ENCODE data around the gene NPR2. TPM values are rescaled to one million over a fixed set of nuclear protein-coding genes. Genes with fewer than 3 reads are reported as not detected.

Gene NPR2
- total and polyA plus RNA-seq, 2 of the 13 experiments (the other 11 are each of a cell fraction or from before 2014, with no cell fraction given): 7.4 to 9.4 TPM

DNA sequence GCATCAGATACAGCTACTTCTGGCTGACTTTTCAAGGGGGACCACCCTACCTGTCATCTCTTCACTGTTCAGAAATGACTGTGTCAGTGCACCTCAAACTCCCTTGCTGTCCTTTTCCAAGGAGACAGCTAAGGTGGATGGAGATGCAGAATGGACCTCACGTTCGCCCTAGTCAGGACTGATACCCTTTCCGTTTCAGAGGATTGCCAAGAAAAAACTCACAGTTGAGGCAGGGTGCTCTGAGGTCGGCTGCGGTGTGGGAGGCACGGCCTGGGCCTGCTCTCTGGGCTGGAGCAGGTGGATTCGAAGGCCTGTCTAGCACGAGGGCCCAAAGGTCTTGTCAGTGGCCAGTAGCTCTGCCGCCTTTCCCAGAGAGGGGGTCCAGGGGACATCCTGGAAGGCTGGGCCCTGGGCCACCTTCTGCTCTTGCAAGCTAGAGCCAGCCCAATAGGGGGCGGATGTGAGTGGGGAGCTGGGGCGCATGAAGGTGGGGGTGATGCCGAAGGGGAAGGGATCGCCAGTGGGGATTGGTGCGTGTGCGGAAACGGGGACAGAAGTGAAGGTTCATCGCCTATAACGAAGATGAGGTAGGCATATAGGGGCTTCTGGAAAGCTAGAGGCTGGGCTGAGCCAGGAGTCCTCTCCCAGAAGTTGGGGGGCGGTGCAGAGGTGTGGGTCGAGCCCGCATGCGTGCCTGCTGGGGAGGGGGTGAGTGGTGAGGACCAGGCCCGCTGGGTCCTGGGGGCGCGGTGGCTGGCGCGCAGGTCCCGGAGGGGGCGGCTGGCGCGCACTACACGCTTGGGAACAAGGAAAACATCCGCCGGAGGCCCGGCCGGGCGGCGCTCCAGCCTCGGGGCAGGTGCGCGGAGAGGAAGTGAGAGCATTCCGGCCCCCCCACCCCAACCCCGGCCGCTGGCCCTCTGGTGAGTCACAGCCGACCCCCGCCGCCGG lies 34.8 kb upstream of the NPR2 start (continued):
- TF ChIP-seq HINFP (CRISPR knock-in tag; IDR thresholded peaks at IDR 0.05; ENCODE audit: low read depth): peak; percentile 85; the same call in 1 of the 2 replicates
- TF ChIP-seq, protein P1, sequence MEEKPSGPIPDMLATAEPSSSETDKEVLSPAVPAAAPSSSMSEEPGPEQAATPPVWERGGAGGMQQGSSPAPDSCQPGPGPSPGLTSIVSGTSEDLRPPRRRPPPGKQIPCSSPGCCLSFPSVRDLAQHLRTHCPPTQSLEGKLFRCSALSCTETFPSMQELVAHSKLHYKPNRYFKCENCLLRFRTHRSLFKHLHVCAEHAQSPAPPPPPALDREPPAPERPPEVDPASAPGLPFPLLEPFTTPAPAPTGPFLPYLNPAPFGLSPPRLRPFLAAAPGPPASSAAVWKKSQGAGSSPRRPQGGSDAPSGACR (CRISPR knock-in tag; IDR thresholded peaks at IDR 0.05): peak; percentile 90
- TF ChIP-seq DRAP1 (CRISPR knock-in tag; IDR thresholded peaks at IDR 0.05): no peak; the same call in 1 of the 2 replicates
- no peak for TF ChIP-seq RFX1 (IDR thresholded peaks at IDR 0.05)
- no peak for TF ChIP-seq PHF5A (CRISPR knock-in tag; IDR thresholded peaks at IDR 0.05; ENCODE audit: low read depth, unreplicated experiment)
- TF ChIP-seq ZNF24 (IDR thresholded peaks at IDR 0.05): no peak
- TF ChIP-seq NFATC3 (CRISPR knock-in tag; IDR thresholded peaks at IDR 0.05): no peak
- TF ChIP-seq PCBP1 (IDR thresholded peaks at IDR 0.05; ENCODE audit: borderline replicate concordance, low read depth, low read length): no peak
- TF ChIP-seq, protein P2, sequence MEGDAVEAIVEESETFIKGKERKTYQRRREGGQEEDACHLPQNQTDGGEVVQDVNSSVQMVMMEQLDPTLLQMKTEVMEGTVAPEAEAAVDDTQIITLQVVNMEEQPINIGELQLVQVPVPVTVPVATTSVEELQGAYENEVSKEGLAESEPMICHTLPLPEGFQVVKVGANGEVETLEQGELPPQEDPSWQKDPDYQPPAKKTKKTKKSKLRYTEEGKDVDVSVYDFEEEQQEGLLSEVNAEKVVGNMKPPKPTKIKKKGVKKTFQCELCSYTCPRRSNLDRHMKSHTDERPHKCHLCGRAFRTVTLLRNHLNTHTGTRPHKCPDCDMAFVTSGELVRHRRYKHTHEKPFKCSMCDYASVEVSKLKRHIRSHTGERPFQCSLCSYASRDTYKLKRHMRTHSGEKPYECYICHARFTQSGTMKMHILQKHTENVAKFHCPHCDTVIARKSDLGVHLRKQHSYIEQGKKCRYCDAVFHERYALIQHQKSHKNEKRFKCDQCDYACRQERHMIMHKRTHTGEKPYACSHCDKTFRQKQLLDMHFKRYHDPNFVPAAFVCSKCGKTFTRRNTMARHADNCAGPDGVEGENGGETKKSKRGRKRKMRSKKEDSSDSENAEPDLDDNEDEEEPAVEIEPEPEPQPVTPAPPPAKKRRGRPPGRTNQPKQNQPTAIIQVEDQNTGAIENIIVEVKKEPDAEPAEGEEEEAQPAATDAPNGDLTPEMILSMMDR (CRISPR knock-in tag; IDR thresholded peaks at IDR 0.05): peak; percentile 87
- no peak for TF ChIP-seq ZNF549 (CRISPR knock-in tag; IDR thresholded peaks at IDR 0.05)
- TF ChIP-seq SP2 (CRISPR knock-in tag; IDR thresholded peaks at IDR 0.05): no peak
- TF ChIP-seq PAF1 (CRISPR knock-in tag; IDR thresholded peaks at IDR 0.05): no peak; the same call in 1 of the 2 replicates
- TF ChIP-seq KLF16 (CRISPR knock-in tag; IDR thresholded peaks at IDR 0.05): 0 out of 4 replicates have a peak, but pooled peaks of 1 of the 2 experiments have one; percentile 53
- no peak for TF ChIP-seq ZBTB1 (CRISPR knock-in tag; IDR thresholded peaks at IDR 0.05; ENCODE audit: borderline replicate concordance)
- no peak for TF ChIP-seq STAT6 (CRISPR knock-in tag; IDR thresholded peaks at IDR 0.05; ENCODE audit: borderline replicate concordance)
- peak; percentile 50 for TF ChIP-seq ZNF546 (CRISPR knock-in tag; conservative IDR thresholded peaks at IDR 0.05)
- TF ChIP-seq ZNF777 (CRISPR knock-in tag; IDR thresholded peaks at IDR 0.05): peak; percentile 67; the same call in 1 of the 2 replicates
- TF ChIP-seq ZFP1 (CRISPR knock-in tag; IDR thresholded peaks at IDR 0.05): 0 out of 2 replicates have a peak, but pooled peaks have one; percentile 24
- TF ChIP-seq NCOA5 (CRISPR knock-in tag; IDR thresholded peaks at IDR 0.05): no peak
- no peak for TF ChIP-seq FOXO4 (CRISPR knock-in tag; conservative IDR thresholded peaks at IDR 0.05)
